Mesenteric fat pad (tissue), 1 donor: Measurements from ENCODE around the gene XKR7. TPM values are rescaled to one million over a fixed set of nuclear protein-coding genes. Genes with fewer than 3 reads are reported as not detected.

ENCODE experiments used
- DNase-seq: peaks from one replicate; pipeline ENCODE4 v3.0.0-alpha.2; 2020; ENCODE audit warnings: low spot score
- total RNA-seq: library from RNA; stranded (reverse); fragmentation: NEBNext Ultra II Directional; extraction: Animal tissue kit (Norgen Biotek cat#: 25700); gene quantifications from one replicate; pipeline ENCODE4 v1.2.1, GENCODE V29; 2021
- donor health status: DM: yes; HTN: yes; CAD: no.

Gene XKR7
- total RNA-seq, 1 donor from 2014 or later, result not detected

DNA sequence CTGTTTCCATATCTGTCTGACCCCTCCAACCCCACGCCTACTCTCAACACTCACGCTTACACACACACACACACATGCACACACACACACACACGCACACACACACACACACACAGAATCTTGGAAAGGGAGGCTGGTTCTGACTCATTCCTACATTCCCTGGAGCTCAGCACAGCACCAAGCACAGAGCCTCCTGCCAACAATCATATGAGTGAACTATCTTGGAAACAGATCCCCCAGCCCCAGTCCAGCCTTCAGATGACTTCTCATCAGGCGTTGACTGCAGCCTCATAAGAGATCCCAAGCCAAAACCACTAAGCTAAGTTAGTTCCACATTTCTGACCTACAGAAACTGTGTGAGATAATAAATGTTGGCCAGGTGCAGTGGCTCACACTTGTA lies 70.0 kb downstream of the XKR7 start:
- DNase-seq, result no peak

- DNase-seq, result peak; percentile 59
Observed at GRCh38 chr20:32040142-32040953, 72.4 kb downstream of the XKR7 start.

DNA sequence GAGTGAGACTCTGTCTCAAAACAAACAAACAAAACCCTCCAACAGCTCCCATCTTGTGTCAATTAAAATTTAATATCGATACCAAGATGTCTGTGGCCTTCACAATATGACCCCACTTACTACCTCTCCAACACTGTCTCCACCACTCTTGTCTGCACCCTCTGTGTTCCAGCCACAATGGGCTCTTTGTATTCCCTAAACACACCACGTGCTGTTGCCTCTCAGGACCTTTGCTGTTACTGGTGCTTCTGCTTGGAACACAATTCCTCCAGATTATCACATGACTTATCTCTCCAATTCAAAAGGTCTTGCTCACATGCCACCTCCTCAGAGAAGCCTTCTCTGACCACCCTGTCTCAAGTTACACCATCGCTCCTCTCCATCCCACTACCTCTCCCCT lies 78.0 kb downstream of the XKR7 start:
- peak; percentile 2 for DNase-seq

DNA sequence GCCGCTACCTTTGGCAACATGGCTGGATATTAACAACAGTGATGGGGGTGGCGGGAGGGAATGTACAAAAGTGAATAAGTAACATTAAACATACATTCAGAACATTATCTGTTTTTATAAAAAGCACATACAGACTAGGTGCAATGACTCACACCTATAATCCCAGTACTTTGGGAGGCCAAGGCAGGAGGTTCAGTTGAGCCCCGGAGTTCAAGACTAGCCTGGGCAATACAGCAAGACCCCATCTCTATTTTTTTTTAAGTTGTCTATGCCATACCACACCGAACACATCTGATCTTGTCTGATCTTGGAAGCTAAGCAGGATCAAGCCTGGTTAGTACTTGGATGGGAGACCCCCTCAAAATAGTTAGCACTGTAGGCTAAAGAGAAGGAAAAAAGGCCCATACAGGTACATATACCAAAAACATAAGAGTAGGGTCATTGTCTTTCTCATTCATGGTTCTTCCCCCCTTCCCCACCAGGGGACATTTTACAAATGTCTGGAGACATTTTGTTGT lies 82.4 kb downstream of the XKR7 start:
- DNase-seq, result no peak

DNA sequence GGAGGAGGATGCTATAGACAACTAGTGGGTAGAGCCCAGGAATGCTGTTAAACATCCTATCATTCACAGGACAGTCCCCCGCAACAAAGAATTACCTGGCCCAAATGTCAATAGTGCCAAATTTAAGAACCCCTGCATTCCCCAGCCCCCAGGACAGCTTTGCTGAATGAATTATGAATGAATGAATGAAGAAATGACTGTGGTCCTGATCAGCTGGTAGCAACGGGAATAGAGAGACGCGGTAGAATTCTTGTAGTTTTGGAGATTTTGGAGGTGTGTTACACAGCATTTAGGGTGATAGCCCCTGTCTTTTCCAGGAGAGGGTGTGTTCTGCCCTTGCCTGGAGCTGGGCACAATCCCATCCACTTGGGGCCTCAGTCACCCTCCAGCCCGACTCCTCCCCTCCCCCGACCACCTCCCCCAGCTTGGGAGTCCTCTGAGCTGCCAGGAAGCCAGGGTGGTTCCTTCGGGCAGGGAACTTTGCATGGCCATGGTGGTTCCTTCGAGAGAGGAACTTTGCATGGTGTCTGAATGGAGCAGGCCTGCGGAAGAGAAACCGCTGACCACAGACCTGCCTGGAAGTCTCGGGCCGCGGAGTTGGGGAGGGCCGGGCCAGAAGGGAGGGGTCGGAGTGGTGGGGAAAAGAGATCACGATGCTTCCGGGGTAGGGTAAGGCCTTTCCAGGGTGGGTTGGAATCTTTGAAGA lies 83.1 kb downstream of the XKR7 start:
- no peak for DNase-seq

DNA sequence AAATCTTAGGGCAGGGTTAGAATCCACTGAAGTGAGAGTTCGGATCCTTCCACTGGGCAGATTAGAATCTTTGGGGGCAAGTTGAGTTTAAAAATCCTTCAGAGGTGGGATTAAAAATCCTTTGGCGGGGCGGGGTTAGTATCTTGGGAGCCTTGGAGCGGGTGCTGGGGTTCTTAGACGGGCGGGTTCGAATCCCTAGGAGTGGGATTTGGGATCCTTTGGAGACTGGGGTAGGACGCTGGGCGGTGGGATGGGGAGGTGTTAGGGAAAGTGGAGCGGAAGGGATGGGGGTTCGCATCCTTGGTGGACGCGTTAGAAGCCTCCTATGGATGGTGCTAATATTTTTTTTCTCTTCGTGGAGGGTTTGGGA lies 83.8 kb downstream of the XKR7 start:
- DNase-seq, result no peak

GRCh38 chr20:32052090-32052777 lies 84.3 kb downstream of the XKR7 start, which contains the start of gene HCK:
TSS of gene HCK (plus strand) at chr20:32052242.
- peak; percentile 90 for DNase-seq

DNA sequence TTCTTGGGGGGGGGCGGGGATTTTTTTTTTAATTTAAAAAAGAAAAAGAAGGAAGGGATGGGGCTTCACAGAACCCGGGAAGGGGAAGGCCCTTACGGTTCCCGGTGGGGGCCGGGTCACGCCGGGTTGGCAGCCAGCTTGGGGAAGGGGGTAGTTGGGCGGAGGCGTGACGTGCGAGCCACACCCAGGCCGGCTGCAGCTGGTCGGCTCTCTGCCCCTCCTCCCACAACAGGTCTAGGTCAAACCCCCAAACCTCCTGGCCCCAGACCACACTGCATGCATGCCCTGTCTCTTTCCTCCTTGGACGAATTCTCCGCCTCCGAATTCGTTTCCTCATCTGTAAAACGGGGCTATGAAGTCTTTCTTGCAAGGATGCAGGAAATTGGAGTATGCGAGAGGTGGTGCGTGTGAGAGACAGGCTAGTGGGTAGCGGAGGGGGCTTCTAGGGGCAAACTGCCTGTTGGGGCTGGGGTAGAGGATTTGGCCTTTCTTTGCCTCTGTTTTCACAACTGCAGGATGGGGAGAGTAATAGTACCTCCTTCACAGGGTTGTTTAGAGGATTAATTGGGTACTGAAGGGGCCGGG lies 84.9 kb downstream of the XKR7 start:
- peak; percentile 93 for DNase-seq

Other genes starting within 250 kb of the XKR7 start
- 135 TPM for gene BCL2L1, start 245.3 kb upstream of the XKR7 start, total RNA-seq
- gene TPX2, start 228.9 kb upstream of the XKR7 start, total RNA-seq, result 1.1 TPM
- gene MYLK2, start 148.8 kb upstream of the XKR7 start, total RNA-seq, result not detected
- not detected for gene FOXS1, start 122.5 kb upstream of the XKR7 start, total RNA-seq
- gene DUSP15, start 97.6 kb upstream of the XKR7 start, total RNA-seq, result 0.77 TPM
- 0.13 TPM for gene TTLL9, start 97.5 kb upstream of the XKR7 start, total RNA-seq
- gene PDRG1, start 16.1 kb upstream of the XKR7 start, total RNA-seq, result 5.9 TPM
- 10.4 TPM for gene CCM2L, start 42.3 kb downstream of the XKR7 start, total RNA-seq
- 35.1 TPM for gene HCK, start 84.1 kb downstream of the XKR7 start, total RNA-seq
- 40.6 TPM for gene TM9SF4, start 141.6 kb downstream of the XKR7 start, total RNA-seq
- 8.3 TPM for gene PLAGL2, start 239.6 kb downstream of the XKR7 start, total RNA-seq
- gene POFUT1, start 239.7 kb downstream of the XKR7 start, total RNA-seq, result 40.9 TPM